Measurements from ENCODE around the gene NDFIP2.
A peak's percentile ranks its signal among the peaks of the same experiment; 100 is the strongest.

NDFIP2 gene

GRCh38 chr13:79581870-79582315, 100.9 kb downstream of the NDFIP2 start:
- H3K27ac ChIP-seq: peak overlapping the region; percentile 73
- TF ChIP-seq CTCF (conservative IDR thresholded peaks at IDR 0.05; ENCODE audit: low read depth): no peak
- CTCF ChIA-PET: no interaction called here
- no peak for DNase-seq (ENCODE audit: low spot score)
- POLR2A ChIA-PET (ENCODE audit: low non-redundant PET): no interaction called here

GRCh38 chr13:79582896-79583295, 101.9 kb downstream of the NDFIP2 start:
- TF ChIP-seq CTCF (conservative IDR thresholded peaks at IDR 0.05; ENCODE audit: low read depth): no peak
- no peak for DNase-seq (ENCODE audit: low spot score)
- no peak overlapping the region for H3K27ac ChIP-seq
- CTCF ChIA-PET: interaction anchor here (0.7 kb wide), 1 partner anchor 189 kb away, joined by 5 read pairs; no protein-coding TSS in a partner anchor
- POLR2A ChIA-PET (ENCODE audit: low non-redundant PET): interaction anchor here (0.6 kb wide), 1 partner anchor 170 kb away, joined by 6 read pairs; no protein-coding TSS in a partner anchor

- CTCF ChIA-PET: no interaction called here
- POLR2A ChIA-PET (ENCODE audit: low non-redundant PET): no interaction called here
- H3K27ac ChIP-seq: no peak overlapping the region
- DNase-seq (ENCODE audit: low spot score): no peak
- TF ChIP-seq CTCF (conservative IDR thresholded peaks at IDR 0.05; ENCODE audit: low read depth): no peak
These were observed 104.1 kb downstream of the NDFIP2 start for GRCh38 chr13:79585033-79585432.

GRCh38 chr13:79589603-79590393, 108.8 kb downstream of the NDFIP2 start:
- DNase-seq (ENCODE audit: low spot score): peak; percentile 50
- TF ChIP-seq CTCF (conservative IDR thresholded peaks at IDR 0.05; ENCODE audit: low read depth): no peak
- POLR2A ChIA-PET (ENCODE audit: low non-redundant PET): no interaction called here
- CTCF ChIA-PET: interaction anchor here (0.7 kb wide), 1 partner anchor 193 kb away, joined by 3 read pairs; no protein-coding TSS in a partner anchor
- H3K27ac ChIP-seq: peak overlapping the region; percentile 85

- H3K27ac ChIP-seq: peak overlapping the region; percentile 85
These were observed 109.4 kb downstream of the NDFIP2 start for GRCh38 chr13:79590394-79590676.

GRCh38 chr13:79591493-79591892, 110.5 kb downstream of the NDFIP2 start:
- ChIA-PET CTCF (no interaction called here), POLR2A (ENCODE audit: low non-redundant PET) (no interaction called here)
- no peak for TF ChIP-seq CTCF (conservative IDR thresholded peaks at IDR 0.05; ENCODE audit: low read depth)
- H3K27ac ChIP-seq: no peak overlapping the region
- DNase-seq (ENCODE audit: low spot score): no peak

More at GRCh38 chr13:79590394-79590676, 109.4 kb downstream of the NDFIP2 start:
- no peak for DNase-seq (ENCODE audit: low spot score)
- no peak for TF ChIP-seq CTCF (conservative IDR thresholded peaks at IDR 0.05; ENCODE audit: low read depth)
- CTCF ChIA-PET: interaction anchor here (0.7 kb wide), 1 partner anchor 193 kb away, joined by 3 read pairs; no protein-coding TSS in a partner anchor
- POLR2A ChIA-PET (ENCODE audit: low non-redundant PET): no interaction called here

All from RWPE1 (cell line).